Stimulated activated CD8-positive, alpha-beta memory T cell treated with anti-CD3 and anti-CD28 coated beads, Interleukin-15, amount 100 ng/mL, for 48 hours (primary cell): Measurements from ENCODE around the gene CALB2.

Experiments
- DNase-seq, 2 donors: peaks; one replicate each; pipeline ENCODE4 v3.0.0-alpha.2; 2020; ENCODE audit warnings: low read depth in 2 of 2

The CALB2 gene

DNA sequence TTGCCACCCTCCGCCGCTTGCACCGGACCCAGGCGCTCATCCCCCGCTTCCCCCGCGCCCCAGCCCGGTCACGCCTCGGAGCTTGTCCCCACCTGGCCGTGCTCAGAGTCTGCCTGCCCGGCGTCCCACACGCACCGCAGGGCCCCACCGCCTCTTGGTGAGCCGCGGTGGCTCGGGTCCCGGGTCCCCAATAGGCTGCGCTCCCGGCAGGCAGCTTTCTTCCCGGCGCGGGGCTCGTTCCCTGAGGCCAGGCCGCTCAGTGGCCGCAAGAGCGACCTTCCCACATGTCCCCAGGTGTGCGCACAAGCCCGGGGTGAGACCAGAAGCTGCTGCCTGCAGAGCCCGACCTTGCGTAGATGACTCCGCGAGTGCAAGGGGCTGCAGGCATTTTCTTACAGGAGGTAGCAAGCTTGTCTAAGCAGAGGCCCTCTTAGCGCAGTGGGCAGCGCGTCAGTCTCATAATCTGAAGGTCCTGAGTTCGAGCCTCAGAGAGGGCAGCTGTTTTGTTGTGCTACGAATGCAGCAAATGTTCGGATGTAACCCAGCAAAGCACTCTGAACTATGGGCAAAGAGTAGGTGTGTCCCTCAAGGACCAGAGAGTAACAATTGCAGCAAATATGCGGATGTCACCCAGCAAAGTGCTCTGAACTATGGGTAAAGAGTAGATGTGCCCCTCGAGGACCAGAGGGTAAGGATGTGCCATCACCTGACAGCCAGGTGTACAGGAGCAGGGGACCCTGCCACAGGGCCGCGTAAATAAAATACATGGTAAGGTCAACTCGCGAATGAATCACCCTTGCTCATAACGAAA is 67.8 kb downstream of the CALB2 start:
- peak; percentile 17 to 26 for DNase-seq

DNA sequence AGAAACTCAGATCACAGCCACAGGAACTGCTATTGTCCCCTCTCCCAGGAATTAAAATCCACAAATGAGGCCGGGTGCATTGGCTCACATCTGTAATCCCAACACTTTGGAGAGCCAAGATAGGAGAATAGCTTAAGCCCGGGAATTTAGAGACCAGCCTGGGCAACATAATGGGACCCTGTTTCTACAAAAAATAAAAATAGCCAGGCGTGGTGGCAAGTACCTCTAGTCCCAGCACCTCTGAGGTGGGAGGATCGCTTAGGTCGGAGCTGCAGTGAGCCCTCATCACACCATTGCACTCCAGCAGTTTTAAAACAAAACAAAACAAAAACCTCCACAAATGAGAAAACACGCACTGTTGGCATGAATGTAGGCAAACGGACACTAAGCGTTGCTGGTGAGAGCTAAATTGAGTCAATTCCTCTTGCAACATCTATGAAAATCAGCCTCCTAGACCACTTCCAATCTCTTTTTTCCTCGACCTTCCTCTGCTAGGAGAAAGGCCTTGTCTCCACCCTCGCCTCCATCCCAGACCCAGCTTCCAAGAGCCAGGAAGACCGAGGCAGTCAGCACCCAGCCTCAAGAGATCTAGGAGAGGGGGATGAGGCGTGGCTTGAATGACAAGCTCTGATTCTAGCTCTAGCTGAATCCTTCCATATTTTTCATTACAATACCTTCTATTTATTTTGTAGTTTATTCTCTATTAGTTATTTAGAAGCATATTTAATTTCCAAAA is 68.5 kb downstream of the CALB2 start:
- DNase-seq: no peak

DNA sequence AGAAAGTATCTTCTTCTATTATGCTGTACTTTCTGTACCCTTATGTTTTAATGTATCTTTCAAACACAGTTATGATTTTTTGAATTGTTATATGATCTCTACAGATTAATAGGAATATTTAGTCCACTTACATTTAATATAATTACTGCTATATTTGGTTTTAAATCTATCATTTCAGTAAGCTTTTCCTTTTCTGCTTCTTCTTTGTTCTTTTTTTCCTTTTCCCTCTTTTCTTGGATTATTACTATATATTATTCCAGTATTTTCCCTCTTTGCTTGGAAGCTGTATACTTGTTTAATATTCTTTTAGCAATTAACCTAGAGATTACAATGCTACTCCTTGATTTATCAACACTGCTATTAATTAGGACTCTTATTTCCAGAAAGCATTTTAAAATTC is 69.9 kb downstream of the CALB2 start:
- DNase-seq: no peak

DNA sequence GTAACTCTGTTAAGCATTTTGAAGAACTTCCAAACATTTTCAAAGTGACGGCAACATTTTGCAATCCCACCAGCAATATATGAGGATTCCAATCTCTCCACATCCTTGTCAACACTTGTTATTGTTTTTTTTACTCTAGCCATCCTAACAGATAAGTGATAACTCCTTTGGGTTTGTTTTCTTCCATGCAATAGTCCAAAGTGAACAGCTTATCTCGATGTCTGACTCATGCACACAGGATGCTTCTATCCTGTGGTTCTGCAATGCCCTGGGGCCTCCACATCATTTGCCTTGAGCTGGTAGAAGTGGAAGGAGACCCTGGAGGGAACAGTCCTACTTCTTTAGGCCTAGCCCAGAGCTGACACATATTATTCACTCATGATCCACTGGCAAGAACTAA is 70.4 kb downstream of the CALB2 start:
- DNase-seq: no peak

DNA sequence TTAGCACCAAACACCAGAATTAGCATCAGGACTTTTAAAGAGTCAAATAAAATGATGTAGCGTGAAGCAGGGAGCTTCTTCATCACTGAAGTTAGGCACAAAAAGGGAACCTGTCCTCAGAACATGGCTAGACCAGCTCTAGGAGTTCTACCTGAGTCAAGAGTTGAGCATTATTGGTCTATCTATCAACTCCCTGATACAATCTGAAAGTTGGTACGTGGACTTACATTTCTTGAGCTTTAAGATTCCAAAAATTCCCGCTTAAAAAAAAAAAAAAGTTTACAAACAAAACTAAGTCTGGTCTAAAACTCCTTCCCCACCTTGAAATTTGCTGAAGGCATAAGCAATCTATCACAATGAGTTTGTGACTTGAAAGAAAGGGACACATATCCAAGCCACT is 71.1 kb downstream of the CALB2 start:
- DNase-seq: no peak

DNA sequence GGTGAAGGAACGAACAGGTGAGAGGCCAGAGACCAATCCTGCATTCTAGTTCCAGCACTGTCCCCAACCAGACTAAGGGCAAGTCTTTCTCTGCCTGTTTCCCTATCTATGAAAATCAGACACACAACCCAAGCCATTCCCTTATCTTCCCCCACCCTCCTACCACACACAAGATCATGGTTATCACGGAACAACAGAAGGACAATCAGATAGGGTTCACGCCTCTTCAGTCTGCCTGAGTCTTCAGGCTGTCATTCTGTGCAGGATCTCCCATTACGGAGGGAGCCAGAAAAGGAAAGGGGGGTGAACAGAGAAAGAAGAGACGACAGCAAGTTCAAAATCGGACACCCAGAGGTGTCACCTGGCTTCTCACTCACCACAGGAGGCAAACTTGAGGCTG is 72.2 kb downstream of the CALB2 start:
- DNase-seq: no peak

DNA sequence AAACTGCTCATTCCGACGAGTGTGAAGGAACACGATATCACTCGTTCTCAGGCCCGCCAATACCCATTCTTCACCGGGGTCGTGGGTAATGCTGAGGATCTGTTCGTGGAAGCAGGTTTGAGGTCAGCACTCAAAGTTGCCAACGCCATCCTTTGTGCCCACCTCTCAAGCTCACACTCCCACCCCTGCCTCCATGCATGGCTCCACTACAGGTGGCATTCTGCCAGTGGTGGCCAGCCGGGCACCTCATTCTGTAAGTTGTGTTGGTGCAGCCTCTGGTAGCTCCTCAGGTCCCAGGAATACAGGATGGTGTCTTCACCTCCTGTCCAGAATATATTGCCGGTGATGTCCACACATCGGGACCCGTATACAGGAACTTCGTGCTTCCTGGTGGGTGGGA is 72.7 kb downstream of the CALB2 start:
- DNase-seq: no peak

DNA sequence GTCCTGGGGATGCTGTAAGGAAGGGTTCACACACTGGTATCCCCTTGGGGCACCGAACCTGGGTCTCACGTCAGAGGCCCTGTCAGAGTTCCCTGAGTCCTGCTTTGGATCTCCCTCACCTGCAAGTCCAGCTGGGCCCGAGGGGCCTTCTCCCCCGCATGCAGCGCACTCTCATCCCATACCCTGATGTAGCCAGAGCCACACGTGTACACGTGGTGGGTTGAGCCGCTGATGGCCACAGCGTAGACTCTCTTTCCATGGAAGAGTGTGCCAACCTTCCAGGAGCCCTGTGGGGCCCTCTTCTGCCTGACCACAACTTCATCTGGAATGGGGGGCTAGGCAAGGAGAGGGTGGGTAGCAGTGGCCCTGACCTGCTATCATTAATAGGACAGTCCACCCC is 73.5 kb downstream of the CALB2 start:
- no peak for DNase-seq

DNA sequence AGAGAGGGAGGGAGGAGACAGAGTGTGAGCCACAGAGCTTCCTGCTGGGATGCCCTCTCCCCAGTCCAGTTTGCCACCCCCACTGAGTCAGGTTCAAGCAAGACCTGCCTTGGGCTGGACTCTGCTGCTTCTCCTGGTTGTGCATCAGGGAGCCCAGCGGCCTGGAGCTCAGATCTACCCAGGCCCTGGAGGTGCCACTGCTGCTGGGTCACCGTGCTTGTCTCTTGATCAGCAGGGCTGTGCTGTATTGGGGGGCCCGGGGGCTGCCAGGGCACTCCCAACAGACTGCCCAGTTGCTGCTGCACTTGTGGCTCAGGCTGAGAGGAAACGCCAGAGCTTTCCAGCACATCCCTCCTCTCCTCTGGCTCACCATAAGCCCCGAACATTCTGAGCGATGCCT is 74.4 kb downstream of the CALB2 start:
- no peak for DNase-seq

DNA sequence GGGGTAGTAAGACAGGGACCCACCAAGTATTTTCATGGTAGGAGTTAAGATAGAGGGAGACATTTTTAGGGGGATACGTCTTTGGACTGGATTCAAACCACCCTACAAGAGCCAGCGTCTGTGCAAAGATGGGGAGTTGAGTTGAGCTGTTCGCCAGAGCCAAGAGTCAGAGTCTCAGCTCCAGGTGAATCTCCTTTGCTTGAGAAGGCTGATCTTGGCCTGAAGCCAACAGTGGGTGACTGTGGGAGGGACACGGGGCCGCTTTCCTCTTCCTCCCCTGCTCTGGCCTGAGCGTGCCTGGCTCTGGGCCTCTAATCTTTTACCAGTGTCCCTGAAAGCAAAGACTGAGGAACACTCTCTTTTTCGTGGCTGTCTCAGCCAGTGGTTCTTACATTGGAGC is 78.0 kb downstream of the CALB2 start:
- no peak for DNase-seq

DNA sequence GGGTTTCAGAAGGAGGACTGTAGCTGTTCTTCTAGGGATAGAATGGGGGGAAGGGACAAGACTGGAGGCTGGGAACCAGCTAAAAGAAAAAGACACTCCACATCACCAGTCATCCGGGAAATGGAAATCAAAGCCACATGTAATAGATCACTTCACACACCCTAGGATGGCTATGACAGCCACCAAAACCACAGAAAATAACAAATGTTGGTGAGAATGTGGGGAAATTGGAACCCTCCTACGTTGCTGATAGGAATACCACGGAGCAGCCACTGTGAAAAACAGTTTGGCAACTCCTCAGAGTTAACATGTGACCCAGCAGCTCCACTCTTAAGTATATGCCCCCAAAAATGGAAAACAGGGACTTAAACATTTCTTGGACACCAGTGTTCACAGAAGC is 81.0 kb downstream of the CALB2 start:
- DNase-seq: no peak
